Esophagus squamous epithelium (tissue), 5 donors: ENCODE measurements around the gene ERAL1. TPM values are rescaled to one million over a fixed set of nuclear protein-coding genes. Genes with fewer than 3 reads are reported as not detected.

Experiments used
- DNase-seq: peaks from one replicate; lab custom pipeline; 2025; lab: John Stamatoyannopoulos, UW
- H3K27ac ChIP-seq, 4 donors: fragments of 200-600 bp; sonication (generic); one replicate each; pipeline ENCODE4 v1.5.1; 2016 to 2019; ENCODE audit warnings: mild to moderate bottlenecking in 1 of 4
- H3K27me3 ChIP-seq, 4 donors: fragments of 200-600 bp; sonication (generic); 1 replicate in 3 of 4; 2 replicates in 1 of 4; pipeline versions ENCODE4 v1.5.1 to v1.6.0; 2017 to 2021; ENCODE audit warnings: antibody characterized with exemption in 1 of 4
- H3K36me3 ChIP-seq, 3 donors: fragments of 200-600 bp; sonication (generic); one replicate each; pipeline ENCODE4 v1.5.1; 2016 to 2019
- H3K4me1 ChIP-seq, 3 donors: fragments of 200-600 bp; sonication (generic); one replicate each; pipeline ENCODE4 v1.5.1; 2017 to 2019
- H3K4me3 ChIP-seq, 4 donors: fragments of 200-600 bp; sonication (generic); 1 replicate in 3 of 4; 2 replicates in 1 of 4; pipeline ENCODE4 v1.5.1; 2016 to 2019; ENCODE audit warnings: mild to moderate bottlenecking in 2 of 4, moderate library complexity in 1 of 4
- H3K9me3 ChIP-seq, 3 donors: fragments of 200-600 bp; sonication (generic); one replicate each; pipeline ENCODE4 v1.5.1; 2016 to 2019
- POLR2A ChIP-seq, 4 donors: fragments of 450-650 bp; IDR thresholded peaks; one replicate each; pipeline ENCODE4 v1.6.1; 2017; ENCODE audit warnings: antibody characterized with exemption in 4 of 4, mild to moderate bottlenecking in 4 of 4, moderate library complexity in 3 of 4
- WGBS, 2 donors: methylation state at CpG; one replicate each; pipeline ENCODE4 v1.1.5; 2018; 5-methylcytosine and 5-hydroxymethylcytosine counted together
- intact Hi-C: fragments of 100-400 bp; cut with DNase I; formaldehyde crosslinking; loops from one replicate; pipeline ENCODE4 v1.15.0; 2022
- total RNA-seq, 4 donors: library from RNA; depleted of rRNA; stranded (reverse); fragments of >200 nt; gene quantifications; one replicate each; pipeline ENCODE4 v1.1.0, GENCODE V29; 2016
- TF ChIP-seq, protein P1 (sequence below), 6 experiments: fragments of 450-650 bp in 4 of 6; fragments of 200-600 bp in 2 of 6; sonication (generic) in 2 of 6; IDR thresholded peaks; one replicate each; pipeline ENCODE4 v1.5.1; 2016 to 2019; ENCODE audit warnings: antibody characterized with exemption in 6 of 6, mild to moderate bottlenecking in 4 of 6, moderate library complexity in 4 of 6
- donor health status: DM: yes; HTN: yes; CAD: no.

Gene ERAL1
- total RNA-seq, 4 donors from 2014 or later: 24.7 to 41.6 (median 37.8) TPM

DNA sequence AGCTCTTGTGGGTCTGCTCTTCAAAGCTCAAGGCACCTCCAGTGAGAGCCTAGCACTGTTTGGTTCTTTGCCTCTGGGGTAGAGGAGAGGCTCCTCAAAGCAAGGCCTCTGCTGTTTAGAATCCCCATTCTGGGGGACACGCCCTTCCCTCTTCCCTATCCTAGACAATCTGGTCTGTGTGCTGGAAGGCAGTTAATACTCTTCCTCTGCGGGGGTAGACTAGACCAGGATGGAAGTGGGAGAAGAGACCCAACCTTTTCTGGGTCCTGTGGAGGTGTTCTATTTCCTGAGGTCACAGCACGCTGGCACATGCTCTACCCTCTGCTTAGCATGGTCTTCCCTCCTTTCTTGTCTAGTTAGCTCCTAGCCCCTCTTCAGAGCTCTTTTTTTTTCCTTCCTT is 7.7 kb downstream of the ERAL1 start:
- peaks cover 0 to 16% (median 0%) of the 10 kb centered on the region in 3 donors for H3K4me1 ChIP-seq
- intact Hi-C loops: no loop called here
- 92 to 95% methylated on average over 2 of the region's 3 CpGs for WGBS, 2 donors
- H3K27me3 ChIP-seq: no peaks in the 10 kb centered on the region
- DNase-seq: no peak
- TF ChIP-seq, protein P1, sequence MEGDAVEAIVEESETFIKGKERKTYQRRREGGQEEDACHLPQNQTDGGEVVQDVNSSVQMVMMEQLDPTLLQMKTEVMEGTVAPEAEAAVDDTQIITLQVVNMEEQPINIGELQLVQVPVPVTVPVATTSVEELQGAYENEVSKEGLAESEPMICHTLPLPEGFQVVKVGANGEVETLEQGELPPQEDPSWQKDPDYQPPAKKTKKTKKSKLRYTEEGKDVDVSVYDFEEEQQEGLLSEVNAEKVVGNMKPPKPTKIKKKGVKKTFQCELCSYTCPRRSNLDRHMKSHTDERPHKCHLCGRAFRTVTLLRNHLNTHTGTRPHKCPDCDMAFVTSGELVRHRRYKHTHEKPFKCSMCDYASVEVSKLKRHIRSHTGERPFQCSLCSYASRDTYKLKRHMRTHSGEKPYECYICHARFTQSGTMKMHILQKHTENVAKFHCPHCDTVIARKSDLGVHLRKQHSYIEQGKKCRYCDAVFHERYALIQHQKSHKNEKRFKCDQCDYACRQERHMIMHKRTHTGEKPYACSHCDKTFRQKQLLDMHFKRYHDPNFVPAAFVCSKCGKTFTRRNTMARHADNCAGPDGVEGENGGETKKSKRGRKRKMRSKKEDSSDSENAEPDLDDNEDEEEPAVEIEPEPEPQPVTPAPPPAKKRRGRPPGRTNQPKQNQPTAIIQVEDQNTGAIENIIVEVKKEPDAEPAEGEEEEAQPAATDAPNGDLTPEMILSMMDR (IDR thresholded peaks at IDR 0.05): no peak
- TF ChIP-seq POLR2A (IDR thresholded peaks at IDR 0.05): no peak
- H3K9me3 ChIP-seq: no peaks in the 10 kb centered on the region
- H3K36me3 ChIP-seq: peaks cover 21 to 43% (median 27%) of the 10 kb centered on the region in 3 donors
- no peak overlapping the region for H3K4me3 ChIP-seq
- H3K27ac ChIP-seq: no peak overlapping the region

DNA sequence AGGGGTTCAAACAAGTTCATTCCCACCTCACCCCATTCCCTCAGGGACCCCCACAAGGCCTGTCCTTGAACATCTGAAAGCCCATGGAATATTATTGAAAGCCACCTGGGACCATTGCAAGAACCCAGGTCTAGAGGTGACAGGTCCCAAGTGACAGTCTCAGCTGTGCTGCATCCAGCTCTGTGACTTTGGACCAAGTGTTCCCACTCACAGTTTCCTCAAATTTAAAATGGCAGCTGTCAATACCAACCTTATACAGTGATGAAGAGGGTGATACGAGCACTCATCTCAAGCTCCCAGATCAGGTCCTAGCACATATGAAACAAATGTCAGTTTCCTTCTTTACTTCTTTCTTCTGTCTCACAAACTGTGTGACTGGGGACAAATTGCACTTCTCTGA is 9.1 kb downstream of the ERAL1 start:
- intact Hi-C loops: no loop called here
- H3K4me1 ChIP-seq: peaks cover 0 to 16% (median 0%) of the 10 kb centered on the region in 3 donors
- no peak for TF ChIP-seq POLR2A (IDR thresholded peaks at IDR 0.05)
- TF ChIP-seq, protein P1 (IDR thresholded peaks at IDR 0.05): no peak
- no peaks in the 10 kb centered on the region for H3K27me3 ChIP-seq
- 94 to 100% methylated on average over 1 of the region's 1 CpG for WGBS, 2 donors
- no peak overlapping the region for H3K4me3 ChIP-seq
- no peaks in the 10 kb centered on the region for H3K9me3 ChIP-seq
- no peak overlapping the region for H3K27ac ChIP-seq
- H3K36me3 ChIP-seq: peaks cover 7 to 29% (median 13%) of the 10 kb centered on the region in 3 donors
- no peak for DNase-seq

DNA sequence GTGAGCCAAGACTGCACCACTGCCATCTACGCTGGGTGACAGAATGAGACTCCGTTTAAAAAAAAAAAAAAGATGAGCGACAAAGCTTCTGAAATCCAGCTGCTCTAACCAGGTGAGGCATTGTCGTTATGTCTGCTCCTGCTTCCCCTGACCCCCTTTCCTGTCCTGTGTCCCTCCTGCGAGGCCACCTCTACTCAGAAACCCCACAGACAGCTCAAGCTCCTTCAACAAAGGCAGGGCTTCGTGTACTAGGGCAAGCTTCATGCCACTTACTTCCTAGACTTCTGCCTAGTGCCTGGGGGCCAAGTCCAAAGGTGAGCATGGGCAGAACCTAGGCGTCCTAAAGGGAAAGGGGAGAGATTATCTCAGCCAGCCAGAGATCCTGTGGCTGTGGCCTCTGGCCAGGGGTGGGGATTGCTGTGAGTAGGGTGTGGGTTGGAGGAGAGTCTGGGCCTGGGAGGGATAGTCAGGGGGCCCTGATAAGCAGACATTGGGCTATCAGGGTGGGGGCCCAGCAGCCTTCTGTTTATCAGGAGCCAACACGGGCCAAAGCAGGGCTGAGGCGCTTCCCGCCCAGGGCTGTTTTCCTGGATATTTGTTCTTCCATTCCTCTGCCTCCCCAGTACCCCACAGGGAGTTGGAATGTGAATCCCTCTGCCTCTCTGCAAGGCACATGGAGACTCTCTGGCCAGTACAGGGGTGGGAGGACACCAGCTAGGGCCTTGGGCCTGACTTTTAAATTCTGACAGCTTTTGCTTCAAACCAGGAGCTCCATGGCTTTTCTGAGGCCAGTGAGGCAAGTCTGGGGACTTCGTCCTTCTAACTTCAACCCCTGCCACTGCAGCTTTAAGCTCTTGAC is 10.4 kb downstream of the ERAL1 start:
- no peak for DNase-seq
- intact Hi-C loops: no loop called here
- peak overlapping the region in 1 of 4 donors; percentile 49 for H3K27ac ChIP-seq
- TF ChIP-seq, protein P1 (IDR thresholded peaks at IDR 0.05): no peak
- TF ChIP-seq POLR2A (IDR thresholded peaks at IDR 0.05): no peak
- no peaks in the 10 kb centered on the region for H3K27me3 ChIP-seq
- WGBS, 2 donors: 80 to 82% methylated on average over 6 to 11 of the region's 11 CpGs
- no peaks in the 10 kb centered on the region for H3K9me3 ChIP-seq
- no peak overlapping the region for H3K4me3 ChIP-seq
- peaks cover 5 to 17% (median 8%) of the 10 kb centered on the region in 3 donors for H3K36me3 ChIP-seq
- peaks cover 0 to 16% (median 0%) of the 10 kb centered on the region in 3 donors for H3K4me1 ChIP-seq

- Histone ChIP-seq H3K27ac (no peak overlapping the region), H3K9me3 (no peaks in the 10 kb centered on the region), H3K36me3 (peaks cover 0 to 7% (median 0%) of the 10 kb centered on the region in 3 donors), H3K27me3 (no peaks in the 10 kb centered on the region), H3K4me3 (no peak overlapping the region), H3K4me1 (peaks cover 0 to 19% (median 0%) of the 10 kb centered on the region in 3 donors)
- WGBS, 2 donors: 81 to 82% methylated on average over 12 of the region's 13 CpGs
- intact Hi-C loops: no loop called here
- DNase-seq: no peak
- TF ChIP-seq, protein P1 (IDR thresholded peaks at IDR 0.05): no peak
- TF ChIP-seq POLR2A (IDR thresholded peaks at IDR 0.05): no peak
Measured at GRCh38 chr17:28865946-28866752, 11.3 kb downstream of the ERAL1 start.
